PFSK-1 (cell line): ENCODE measurements around the gene MTRF1L.
A peak's percentile ranks its signal among the peaks of the same experiment; 100 is the strongest.

ENCODE experiments used
- POLR2AphosphoS5 ChIP-seq: IDR thresholded peaks from 2 replicates; pipeline ENCODE4 v1.6.1; 2012; ENCODE audit warnings: low read depth, mild to moderate bottlenecking, control low read depth, low read length, moderate library complexity
- TAF1 ChIP-seq: IDR thresholded peaks from 2 replicates; pipeline ENCODE4 v1.6.1; 2012; ENCODE audit warnings: low read length, control low read depth, borderline replicate concordance; ENCODE audit not compliant: insufficient read depth

DNA sequence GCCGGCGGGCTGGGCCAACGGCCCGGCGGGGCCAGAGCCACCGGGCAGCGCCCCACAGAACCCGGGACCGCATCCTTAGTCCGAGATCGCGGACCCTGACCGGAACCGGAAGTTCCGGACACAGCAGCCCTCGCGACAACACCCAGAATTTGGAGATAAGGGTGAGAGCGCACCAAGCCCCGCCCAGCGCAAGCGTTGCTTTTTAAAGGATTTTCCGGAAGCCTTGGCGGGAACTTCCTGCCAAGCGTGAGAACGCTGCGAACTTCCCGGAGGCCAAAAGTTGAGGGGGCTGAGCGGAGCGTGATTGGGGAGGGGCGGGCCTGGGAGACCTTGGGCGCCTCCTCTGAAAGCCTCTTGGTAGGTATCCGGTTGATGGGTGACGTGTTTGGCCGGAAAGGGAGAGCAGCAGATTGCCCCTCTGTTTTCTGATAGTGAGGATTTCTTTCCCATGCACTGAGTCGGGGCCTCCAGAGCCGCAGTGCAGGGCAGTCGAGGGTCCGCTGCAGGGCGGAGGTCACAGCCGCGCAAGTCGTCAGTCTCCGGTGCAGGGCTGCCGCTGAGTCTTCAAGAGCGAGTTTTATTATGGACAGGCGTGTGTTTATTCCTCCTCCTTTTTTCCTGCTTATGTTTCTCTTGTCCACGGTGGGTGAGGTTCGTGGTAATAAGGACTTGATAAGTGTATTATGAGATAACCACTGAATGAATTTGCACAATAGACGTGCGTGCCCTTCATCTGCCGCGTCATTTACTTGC is at the start of gene MTRF1L:
- 0 out of 2 replicates have a peak, but pooled peaks have one; percentile 52 for TF ChIP-seq POLR2AphosphoS5
- TF ChIP-seq TAF1, result peak; percentile 70; the same call in 1 of the 2 replicates
